ENCODE measurements around the gene CDC14C. TPM values are rescaled to one million over a fixed set of nuclear protein-coding genes. Genes with fewer than 3 reads are reported as not detected.

CDC14C gene
- total RNA-seq, 1 experiment from 2014 or later, result not detected

GRCh38 chr7:48964074-48964473 lies 39.7 kb downstream of the CDC14C start:
- H3K4me3 ChIP-seq (ENCODE audit: low read depth in 2 of 2, low read length in 2 of 2), result no peak overlapping the region
- no peaks in the 10 kb centered on the region for H3K27me3 ChIP-seq (ENCODE audit: control insufficient read depth, insufficient read depth, low read length)
- 0 out of 2 replicates have a peak, but pooled peaks cover 3% of the 10 kb centered on the region for H3K9me3 ChIP-seq (ENCODE audit: control insufficient read depth, insufficient read depth, low read depth, low read length)
- no peaks in the 10 kb centered on the region for H3K4me1 ChIP-seq (ENCODE audit: control insufficient read depth, insufficient read depth, low read length)
- DNase-seq (ENCODE audit: low read depth, low spot score), result no peak
- BruUV-seq (replicated peaks), result no TSS peak
- TF ChIP-seq REST (IDR thresholded peaks at IDR 0.05; ENCODE audit: insufficient read depth in 1 of 2, low read depth in 2 of 2, low read length in 1 of 2), result no peak
- H3K36me3 ChIP-seq (ENCODE audit: control insufficient read depth, insufficient read depth, low read length), result no peaks in the 10 kb centered on the region
- ChIA-PET POLR2A (no interaction called here), CTCF (no interaction called here)
- intact Hi-C loops (cut with micrococcal nuclease; ENCODE audit: unreplicated experiment) (no loop called here), in situ Hi-C loops (cut with HindIII; ENCODE audit: low pct_unique_long_range_greater_than_20kb, low sequenced_read_pairs) (no loop called here)
- no peak overlapping the region for H3K27ac ChIP-seq (ENCODE audit: low read length)
- no peak for ATAC-seq

GRCh38 chr7:48971173-48971572 lies 46.8 kb downstream of the CDC14C start:
- in situ Hi-C loops (cut with HindIII; ENCODE audit: low pct_unique_long_range_greater_than_20kb, low sequenced_read_pairs) (no loop called here), intact Hi-C loops (cut with micrococcal nuclease; ENCODE audit: unreplicated experiment) (no loop called here)
- Histone ChIP-seq H3K4me3 (ENCODE audit: low read depth in 2 of 2, low read length in 2 of 2) (no peak overlapping the region), H3K27ac (ENCODE audit: low read length) (no peak overlapping the region), H3K4me1 (ENCODE audit: control insufficient read depth, insufficient read depth, low read length) (no peaks in the 10 kb centered on the region), H3K9me3 (ENCODE audit: control insufficient read depth, insufficient read depth, low read depth, low read length) (0 out of 2 replicates have a peak, but pooled peaks cover 3% of the 10 kb centered on the region), H3K36me3 (ENCODE audit: control insufficient read depth, insufficient read depth, low read length) (no peaks in the 10 kb centered on the region), H3K27me3 (ENCODE audit: control insufficient read depth, insufficient read depth, low read length) (no peaks in the 10 kb centered on the region)
- ATAC-seq, result no peak
- ChIA-PET POLR2A (no interaction called here), CTCF (no interaction called here)
- no peak for TF ChIP-seq CTCF (IDR thresholded peaks at IDR 0.05)
- TF ChIP-seq REST (IDR thresholded peaks at IDR 0.05; ENCODE audit: insufficient read depth in 1 of 2, low read depth in 2 of 2, low read length in 1 of 2), result no peak
- no peak for TF ChIP-seq POLR2AphosphoS5 (IDR thresholded peaks at IDR 0.05; ENCODE audit: low read depth, low read length)
- no peak for TF ChIP-seq TCF7L2 (IDR thresholded peaks at IDR 0.05; ENCODE audit: low read depth, low read length)
- TF ChIP-seq SIN3A (IDR thresholded peaks at IDR 0.05; ENCODE audit: borderline replicate concordance, insufficient read depth, low read depth, low read length), result no peak
- no peak for DNase-seq (ENCODE audit: low read depth, low spot score)
- BruUV-seq (replicated peaks), result no TSS peak
